K562 (cell line): ENCODE results near the gene BASP1. TPM values are rescaled to one million over a fixed set of nuclear protein-coding genes. Genes with fewer than 3 reads are reported as not detected.

Experiments
- ATAC-seq: fragments of 200-7000 bp; cut with Tn5 transposase; 3 replicates; pipeline ENCODE4 v1.9.1; 2020; ENCODE audit warnings: moderate library complexity
- Bru-seq: library from RNA; stranded (reverse); fragments of 400-500 nt; gene quantifications from one replicate; lab custom pipeline; 2021; lab: Mats Ljungman, UMichigan
- BruChase-seq, 2 experiments: library from RNA; stranded (reverse); fragments of 400-500 nt; gene quantifications; one replicate each; lab custom pipeline; 2021; lab: Mats Ljungman, UMichigan
- BruUV-seq: library from RNA; stranded (reverse); fragments of 400-500 nt; replicated peaks from 2 replicates; lab custom pipeline; 2021; lab: Mats Ljungman, UMichigan
- CTCF ChIA-PET: fragments of 300-600 bp; formaldehyde crosslinking; extraction: SDS; loops from one replicate; lab custom pipeline; 2021; ENCODE audit warnings: low intra/inter-chr PET ratio; lab: Yijun Ruan, JAX
- POLR2A ChIA-PET: fragments of 300-600, 350-650 bp; sonication (Branson Sonifier 250); formaldehyde crosslinking; extraction: SDS; loops from one replicate; lab custom pipeline; 2021; ENCODE audit warnings: antibody characterized with exemption, inconsistent platforms; lab: Yijun Ruan, JAX
- DNase-seq, 4 experiments: peaks; one replicate each; pipeline versions ENCODE4 v3.0.0 to v3.0.0-alpha.2; 2011 to 2018; ENCODE audit warnings: low spot score in 3 of 4, mixed read lengths in 3 of 4; ENCODE audit errors: extremely low read depth in 1 of 4
- FAIRE-seq: peaks from 2 replicates; lab custom pipeline; 2011; peaks lifted over from hg19 to GRCh38; lab: Jason Lieb, UNC
- H2AFZ ChIP-seq: 2 replicates; pipeline ENCODE4 v1.6.0; 2011; ENCODE audit warnings: low read depth, low read length, control low read depth, inconsistent platforms
- H3K27ac ChIP-seq: fragments of 200-600 bp; 3 replicates; pipeline ENCODE4 v1.8.0; 2011; ENCODE audit warnings: low read depth, mild to moderate bottlenecking, control low read depth, inconsistent platforms, low read length, moderate library complexity, mixed read lengths; ENCODE audit errors: extremely low read depth
- H3K27me3 ChIP-seq, 2 experiments: fragments of 300-600 bp in 1 of 2; 2 replicates in 1 of 2; 3 replicates in 1 of 2; pipeline versions ENCODE4 v1.6.0 to v1.8.0; 2011; ENCODE audit warnings: inconsistent platforms in 2 of 2, low read length in 2 of 2, mild to moderate bottlenecking in 1 of 2, mixed read lengths in 1 of 2, moderate library complexity in 1 of 2; ENCODE audit not compliant: control insufficient read depth in 2 of 2, insufficient read depth in 2 of 2
- H3K36me3 ChIP-seq: fragments of 300-600 bp; 3 replicates; pipeline ENCODE4 v1.8.0; 2011; ENCODE audit warnings: mild to moderate bottlenecking, low read length, inconsistent platforms; ENCODE audit not compliant: control insufficient read depth, insufficient read depth
- H3K4me1 ChIP-seq, 2 experiments: fragments of 200-600 bp in 1 of 2; replicated peaks in 1 of 2; 2 replicates in 1 of 2; 3 replicates in 1 of 2; pipeline versions ENCODE4 v1.5.1 to v1.8.0; 2011; ENCODE audit warnings: inconsistent platforms in 2 of 2, low read length in 2 of 2, mild to moderate bottlenecking in 1 of 2, mixed read lengths in 1 of 2, moderate library complexity in 1 of 2; ENCODE audit not compliant: control insufficient read depth in 2 of 2, insufficient read depth in 2 of 2
- H3K4me2 ChIP-seq: 2 replicates; pipeline ENCODE4 v1.6.1; 2011; ENCODE audit warnings: low read length, control low read depth, inconsistent platforms, mixed read lengths; ENCODE audit not compliant: insufficient read depth
- H3K4me3 ChIP-seq: fragments of 200-600 bp; sonication (generic), shearing (Covaris generic); 2 replicates; pipeline ENCODE4 v1.5.1; 2016; ENCODE audit warnings: control low read depth, inconsistent platforms
- H3K79me2 ChIP-seq: fragments of 200-600 bp; 3 replicates; pipeline ENCODE4 v1.8.0; 2011; ENCODE audit warnings: low read length, inconsistent platforms; ENCODE audit not compliant: control insufficient read depth, insufficient read depth
- H3K9ac ChIP-seq, 2 experiments: 2 replicates each; pipeline versions ENCODE4 v1.6.0 to v1.6.1; 2011; ENCODE audit warnings: low read depth in 2 of 2, low read length in 2 of 2, control low read depth in 1 of 2, inconsistent platforms in 1 of 2, mild to moderate bottlenecking in 1 of 2, mixed read lengths in 1 of 2; ENCODE audit not compliant: insufficient read depth in 1 of 2
- H3K9me1 ChIP-seq: one replicate; pipeline ENCODE4 v1.6.0; 2011; ENCODE audit warnings: inconsistent platforms, mild to moderate bottlenecking, low read length, moderate library complexity; ENCODE audit not compliant: control insufficient read depth, insufficient read depth
- H3K9me3 ChIP-seq: replicated peaks from 2 replicates; pipeline ENCODE4 v1.5.1; 2011; ENCODE audit warnings: low read depth, low read length, inconsistent platforms; ENCODE audit not compliant: control insufficient read depth, insufficient read depth
- H4K20me1 ChIP-seq: replicated peaks from 2 replicates; pipeline ENCODE4 v1.6.1; 2011; ENCODE audit warnings: low read length, inconsistent platforms, mixed read lengths; ENCODE audit not compliant: control insufficient read depth, insufficient read depth
- GABPB2 ChIP-seq: fragments of 250-450 bp; sonication (Bioruptor Pico); conservative IDR thresholded peaks from 2 replicates; pipeline ENCODE4 v1.5.1; 2021; ENCODE audit warnings: mild to moderate bottlenecking
- HMGXB4 ChIP-seq: sonication (generic); formaldehyde crosslinking; IDR thresholded peaks from 2 replicates; pipeline ENCODE4 v1.8.1; 2023; ENCODE audit warnings: mild to moderate bottlenecking, missing genetic modification reagents
- KDM4B ChIP-seq, 2 experiments: fragments of 450-650 bp in 1 of 2; sonication (generic) in 1 of 2; IDR thresholded peaks; 2 replicates each; pipeline ENCODE4 v1.6.1; 2016 to 2017; ENCODE audit warnings: borderline replicate concordance in 2 of 2, antibody characterized with exemption in 1 of 2, low read depth in 1 of 2, mild to moderate bottlenecking in 1 of 2
- KHSRP ChIP-seq: fragments of 450-650 bp; IDR thresholded peaks from 2 replicates; pipeline ENCODE4 v1.6.1; 2017
- KLF13 ChIP-seq: fragments of 450-650 bp; IDR thresholded peaks from 2 replicates; pipeline ENCODE4 v1.6.1; 2016; ENCODE audit warnings: missing genetic modification characterization, low read depth, mild to moderate bottlenecking, missing compliant biosample characterization, moderate library complexity, borderline replicate concordance
- MBD2 ChIP-seq: sonication (generic); IDR thresholded peaks from 2 replicates; pipeline ENCODE4 v1.6.1; 2016; ENCODE audit warnings: low read depth, borderline replicate concordance
- PKNOX1 ChIP-seq: fragments of 450-650 bp; IDR thresholded peaks from 2 replicates; pipeline ENCODE4 v1.6.1; 2016
- POLR3A ChIP-seq: IDR thresholded peaks from 2 replicates; pipeline ENCODE4 v1.6.1; 2011; ENCODE audit warnings: borderline replicate concordance, mild to moderate bottlenecking, moderate library complexity; ENCODE audit not compliant: insufficient read length, insufficient read depth; ENCODE audit errors: extremely low read depth
- RUNX1 ChIP-seq: sonication (generic); IDR thresholded peaks from 2 replicates; pipeline ENCODE4 v1.6.1; 2016; ENCODE audit warnings: antibody characterized with exemption, low read depth
- SIN3A ChIP-seq, 2 experiments: fragments of 150-350 bp in 1 of 2; IDR thresholded peaks; 2 replicates each; pipeline ENCODE4 v1.6.1; 2011 to 2016; ENCODE audit warnings: borderline replicate concordance in 2 of 2, low read depth in 2 of 2, low read length in 2 of 2, mild to moderate bottlenecking in 2 of 2, moderate library complexity in 2 of 2; ENCODE audit not compliant: control insufficient read depth in 1 of 2
- SRSF1 ChIP-seq: fragments of 200-400 bp; formaldehyde crosslinking; IDR thresholded peaks from 2 replicates; pipeline ENCODE4 v1.6.1; 2017; ENCODE audit warnings: mild to moderate bottlenecking, low read depth, low read length, moderate library complexity
- USF1 ChIP-seq: sonication (generic); formaldehyde crosslinking; IDR thresholded peaks from 2 replicates; pipeline ENCODE4 v1.9.0; 2022; ENCODE audit warnings: mild to moderate bottlenecking, missing genetic modification reagents
- ZNF444 ChIP-seq: fragments of 250-450 bp; sonication (Bioruptor Pico); IDR thresholded peaks from 2 replicates; pipeline ENCODE4 v1.4.0; 2020; ENCODE audit warnings: mild to moderate bottlenecking, moderate library complexity
- ZNF79 ChIP-seq: fragments of 250-450 bp; sonication (Bioruptor Pico); IDR thresholded peaks from 2 replicates; pipeline ENCODE4 v1.4.0; 2020; ENCODE audit warnings: low read depth, mild to moderate bottlenecking, moderate library complexity
- WGBS: fragments of 100-300 bp; shearing (Covaris generic); methylation state at CpG from one replicate; pipeline ENCODE4 v1.1.6; 2016; ENCODE audit warnings: low coverage, mixed read lengths; ENCODE audit not compliant: insufficient coverage; ENCODE audit errors: missing lambda C conversion rate; 5-methylcytosine and 5-hydroxymethylcytosine counted together
- in situ Hi-C: fragments of 300-500 bp; cut with MboI; formaldehyde crosslinking; loops from 4 replicates; pipeline ENCODE4 v1.15.0; 2018; ENCODE audit warnings: inconsistent platforms, mixed read lengths
- intact Hi-C: fragments of 100-400 bp; cut with micrococcal nuclease; formaldehyde crosslinking; loops from 2 replicates; pipeline ENCODE4 v1.14.2; 2022
- long read RNA-seq, 3 experiments: library from polyadenylated mRNA in 2 of 3; library from RNA in 1 of 3; unstranded in 2 of 3; stranded (forward) in 1 of 3; transcript quantifications; one replicate each; pipeline ENCODE4 v2.0.0, GENCODE V29; 2019 to 2022
- polyA minus RNA-seq, 3 experiments: library from RNA; depleted of rRNA, polyadenylated mRNA; stranded (reverse); fragments of >200 nt; gene quantifications; 2 replicates each; pipeline ENCODE4 v1.2.3, GENCODE V29; 2011
- polyA plus RNA-seq, 8 experiments: library from polyadenylated mRNA; depleted of rRNA in 4 of 8; stranded (reverse) in 5 of 8; unstranded in 3 of 8; fragments of >200 nt; fragmentation: Nextera tagmentation in 2 of 8; fragmentation: Illumina TruSeq in 1 of 8; extraction: Ambion mirVana in 2 of 8; extraction: Trizol in 1 of 8; gene quantifications; 2 replicates each; pipeline versions ENCODE4 v1.2.1 to v1.2.3, GENCODE V29; 2011 to 2014; ENCODE audit warnings: inconsistent platforms in 1 of 8, missing spikeins in 1 of 8
- total RNA-seq, 7 experiments: library from RNA; depleted of rRNA in 6 of 7; stranded (reverse); fragments of >200 nt in 6 of 7; fragmentation: Illumina TruSeq in 2 of 7; extraction: Trizol in 2 of 7; gene quantifications; 2 replicates each; pipeline versions ENCODE4 v1.2.1 to v1.2.3, GENCODE V29; 2011 to 2021; ENCODE audit warnings: low replicate concordance in 1 of 7

BASP1 gene
- total RNA-seq (2011; cell fraction: chromatin; rRNA removed; ENCODE audit: low replicate concordance): not detected in 2 replicates
- total RNA-seq (2011; cell fraction: nucleolus; rRNA removed): not detected in 2 replicates
- total RNA-seq (2011; cell fraction: nucleoplasm; rRNA removed): not detected in 2 replicates
- total RNA-seq (2014; rRNA removed) (not detected in 2 replicates), total RNA-seq (2014; rRNA removed; fragmentation: Illumina TruSeq; extraction: Trizol) (not detected in 2 replicates), total RNA-seq (2015; rRNA removed; fragmentation: Illumina TruSeq; extraction: Trizol) (not detected in 2 replicates), total RNA-seq (2021) (0.18 and 0.22 TPM in 2 replicates), polyA plus RNA-seq (2011; rRNA removed) (not detected in 2 replicates), polyA plus RNA-seq (2014; fragmentation: Illumina TruSeq; extraction: Trizol) (0.10 TPM in 1 of 2 replicates, not detected in the other), polyA plus RNA-seq (2014; fragmentation: Nextera tagmentation; extraction: Ambion mirVana) (not detected), polyA plus RNA-seq (2014; rRNA removed) (not detected in 2 replicates), polyA minus RNA-seq (2011; rRNA and poly(A)+ RNA removed) (not detected in 2 replicates), Bru-seq, nascent RNA (percentile 10 among the genes with signal in this experiment), BruChase-seq, experiment 1, labeled RNA remaining after a 2-hour chase (percentile 11 among the genes with signal in this experiment), BruChase-seq, experiment 2, labeled RNA remaining after a 6-hour chase (percentile 2 among the genes with signal in this experiment)
- polyA plus RNA-seq (2011; cell fraction: cytosol; rRNA removed): not detected in 2 replicates
- polyA plus RNA-seq (2011; cell fraction: nucleus; rRNA removed): not detected in 2 replicates
- polyA plus RNA-seq (2012): not detected in 2 replicates
- polyA minus RNA-seq (2011; cell fraction: cytosol; rRNA and poly(A)+ RNA removed): 1.8 and 4.6 TPM in 2 replicates
- 1.2 TPM in 2 replicates for polyA minus RNA-seq (2011; cell fraction: nucleus; rRNA and poly(A)+ RNA removed)
- long read RNA-seq, experiment 1: 0 reads
- long read RNA-seq, experiment 2: 0 reads
- long read RNA-seq, experiment 3: 0 reads

GRCh38 chr5:17217493-17218352, at the start of gene BASP1:
Gene BASP1, plus strand, starts transcription at chr5:17217631. Its CDS starts 57,586 bp downstream, at chr5:17275217.
- no peaks in the 10 kb centered on the region for H3K36me3 ChIP-seq
- no TSS peak for BruUV-seq
- H2AFZ ChIP-seq: no peak within 1 kb of the TSS
- no peak within 1 kb of the TSS for H3K4me3 ChIP-seq
- peaks cover 0 to 7% of the 10 kb centered on the region in 2 experiments; a peak in 1 of 5 replicates for H3K4me1 ChIP-seq
- H3K9ac ChIP-seq: no peak within 1 kb of the TSS
- H3K27ac ChIP-seq: no peak within 1 kb of the TSS
- no peak for ATAC-seq
- H3K9me3 ChIP-seq: no peaks in the 10 kb centered on the region
- no peak for DNase-seq
- H3K79me2 ChIP-seq: no peaks in the 10 kb centered on the region
- H3K9me1 ChIP-seq: no peaks in the 10 kb centered on the region
- ChIA-PET POLR2A (no interaction called here), CTCF (no interaction called here)
- in situ Hi-C loops (loop anchor here (5.0 kb wide), 1 partner anchor 1090 kb away; no protein-coding TSS in a partner anchor), intact Hi-C loops (no loop called here)
- no peaks in the 10 kb centered on the region for H3K27me3 ChIP-seq
- H4K20me1 ChIP-seq: no peaks in the 10 kb centered on the region
- H3K4me2 ChIP-seq: no peak within 1 kb of the TSS
- FAIRE-seq: no peak
- WGBS: 49% methylated on average over 16 of the region's 89 CpGs
- TF ChIP-seq HMGXB4: no peak
- TF ChIP-seq RUNX1: no peak
- no peak for TF ChIP-seq USF1
- no peak for TF ChIP-seq KLF13 (tag)
- TF ChIP-seq SRSF1: no peak
- no peak for TF ChIP-seq KHSRP
- no peak for TF ChIP-seq PKNOX1
- no peak for TF ChIP-seq KDM4B (IDR thresholded peaks at IDR 0.05; ENCODE audit: borderline replicate concordance in 2 of 2, low read depth in 1 of 2)
- no peak for TF ChIP-seq ZNF79 (CRISPR knock-in tag)
- TF ChIP-seq SIN3A (IDR thresholded peaks at IDR 0.05; ENCODE audit: borderline replicate concordance in 2 of 2, control insufficient read depth in 1 of 2, low read depth in 2 of 2, low read length in 2 of 2): no peak
- TF ChIP-seq MBD2: no peak
- no peak for TF ChIP-seq GABPB2 (CRISPR knock-in tag)
- TF ChIP-seq POLR3A: no peak
- TF ChIP-seq ZNF444 (CRISPR knock-in tag): no peak
